GM11168 (cell line): ENCODE data around the gene XYLT1.

Experiments used
- in situ Hi-C: fragments of 300-500 bp; cut with MboI; formaldehyde crosslinking; loops from one replicate; pipeline ENCODE4 v1.12.0; 2022; ENCODE audit warnings: low sequenced_read_pairs; ENCODE audit not compliant: unreplicated experiment

The XYLT1 gene

DNA sequence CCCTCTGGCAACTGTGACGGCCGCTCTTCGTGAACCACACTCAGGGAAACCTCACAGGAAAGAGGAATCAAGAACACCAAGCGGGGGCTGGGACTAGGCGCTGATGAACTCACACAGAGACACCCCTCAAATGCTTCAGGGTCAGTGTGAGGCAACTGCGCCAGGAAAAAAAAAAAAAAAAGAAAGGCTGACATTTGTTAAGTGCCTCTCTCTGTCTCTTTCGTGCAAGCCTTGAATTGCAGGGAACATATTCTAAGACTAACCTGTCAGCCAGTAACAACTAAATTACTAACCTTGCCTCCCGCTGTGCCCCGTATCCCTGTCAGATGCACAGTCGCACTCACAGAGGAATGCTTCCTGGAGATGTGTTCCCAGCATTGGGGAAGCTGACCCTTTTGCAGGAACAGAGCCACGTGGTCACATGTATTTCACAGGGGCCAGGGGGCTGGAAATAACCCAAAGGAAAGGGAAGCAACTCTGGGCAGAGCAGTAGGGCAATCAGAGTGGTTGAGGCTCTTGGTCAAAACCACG lies 247.8 kb downstream of the XYLT1 start:
- in situ Hi-C loops: no loop called here

DNA sequence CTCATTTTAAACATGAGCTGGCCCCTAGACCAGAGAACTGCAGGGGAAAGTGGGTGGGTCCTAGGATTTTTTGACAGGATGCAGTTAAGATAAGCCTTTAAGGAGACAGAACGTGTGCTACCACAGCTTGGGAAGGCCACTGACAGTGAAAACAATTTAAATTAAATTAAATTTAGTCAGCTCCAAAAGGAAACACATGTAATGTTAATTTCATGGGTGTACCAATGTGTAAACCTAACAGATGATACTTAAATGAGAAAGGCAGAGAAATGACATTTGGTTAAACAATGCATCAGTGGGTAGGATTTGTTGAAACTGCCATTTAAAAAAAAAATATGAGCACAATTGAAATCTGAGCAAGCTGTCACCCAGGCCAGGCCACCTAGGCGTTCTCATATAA lies 250.8 kb downstream of the XYLT1 start:
- in situ Hi-C loops: no loop called here

DNA sequence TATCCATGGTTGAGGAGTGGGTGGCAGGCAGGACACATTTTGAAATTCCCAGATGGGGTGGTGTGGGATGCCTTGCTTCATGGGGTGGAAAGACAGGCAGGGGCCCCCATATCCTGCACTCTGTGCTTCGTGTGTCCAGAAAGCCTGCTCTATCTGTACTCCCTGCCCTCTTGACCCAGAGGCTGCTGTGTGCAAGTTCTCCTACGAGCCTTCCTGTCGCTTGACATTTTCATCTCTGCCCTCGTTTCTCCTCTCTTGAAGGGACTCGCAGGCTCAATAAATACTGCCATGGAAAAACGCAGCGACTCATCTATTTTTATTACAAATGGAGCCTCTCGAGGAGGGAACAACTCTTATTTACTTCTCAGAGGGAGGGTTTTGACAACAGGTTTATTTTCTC lies 254.8 kb downstream of the XYLT1 start:
- in situ Hi-C loops: no loop called here

DNA sequence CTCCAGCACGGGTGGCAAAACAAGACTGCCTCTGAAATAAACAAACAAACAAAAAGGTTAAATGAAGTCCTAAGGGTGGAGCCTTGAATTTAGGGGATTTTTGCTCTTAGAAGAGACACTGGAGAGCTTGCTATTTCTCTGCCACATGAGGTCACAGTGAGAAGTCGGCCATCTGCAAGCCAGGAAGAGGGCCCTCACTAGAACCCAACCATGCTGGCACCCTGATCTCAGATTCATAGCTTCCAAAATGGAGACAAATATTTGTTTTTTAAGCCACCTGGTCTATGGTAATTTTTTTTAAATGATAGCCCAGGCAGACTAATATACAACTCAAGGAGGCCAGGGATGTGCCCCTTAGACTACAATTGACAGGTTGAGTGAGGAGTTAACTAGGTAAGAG lies 255.5 kb downstream of the XYLT1 start:
- in situ Hi-C loops: no loop called here

DNA sequence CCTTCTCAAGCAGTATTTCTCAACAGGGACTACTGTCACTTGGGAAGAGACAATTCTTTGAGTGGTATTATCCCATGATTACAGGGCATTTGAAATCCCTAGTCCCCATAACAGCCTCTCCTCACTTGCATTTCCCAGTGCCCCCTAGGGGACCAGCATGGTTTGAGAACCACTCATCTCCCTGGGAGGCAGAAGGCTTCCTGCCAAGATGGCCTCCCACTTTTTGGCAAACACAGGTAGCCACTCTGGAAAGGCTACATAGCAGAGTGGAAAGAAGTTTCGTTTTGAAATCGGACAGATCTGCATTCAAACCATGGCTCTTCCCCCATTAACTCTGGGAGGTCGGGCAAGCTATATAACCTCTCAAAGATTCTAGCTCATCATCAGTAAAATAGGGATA lies 256.8 kb downstream of the XYLT1 start:
- in situ Hi-C loops: no loop called here

DNA sequence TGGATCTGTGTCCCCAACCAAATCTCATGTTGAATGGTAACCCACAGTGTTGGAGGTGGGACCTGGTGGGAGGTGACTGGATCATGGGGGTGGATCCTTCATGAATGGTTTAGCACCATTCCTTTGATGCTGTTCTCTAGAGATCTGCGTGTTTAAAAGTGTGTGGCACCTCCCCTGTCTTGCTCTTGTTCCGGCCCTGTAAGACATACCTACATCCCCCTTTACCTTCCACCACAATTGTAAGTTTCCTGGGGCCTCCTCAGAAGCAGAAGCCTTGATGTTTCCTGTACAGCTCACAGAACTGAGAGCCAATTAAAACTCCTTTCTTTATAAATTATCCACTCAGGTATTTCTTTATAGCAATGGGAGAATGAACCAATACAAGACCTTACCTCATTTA lies 257.7 kb downstream of the XYLT1 start:
- in situ Hi-C loops: no loop called here

DNA sequence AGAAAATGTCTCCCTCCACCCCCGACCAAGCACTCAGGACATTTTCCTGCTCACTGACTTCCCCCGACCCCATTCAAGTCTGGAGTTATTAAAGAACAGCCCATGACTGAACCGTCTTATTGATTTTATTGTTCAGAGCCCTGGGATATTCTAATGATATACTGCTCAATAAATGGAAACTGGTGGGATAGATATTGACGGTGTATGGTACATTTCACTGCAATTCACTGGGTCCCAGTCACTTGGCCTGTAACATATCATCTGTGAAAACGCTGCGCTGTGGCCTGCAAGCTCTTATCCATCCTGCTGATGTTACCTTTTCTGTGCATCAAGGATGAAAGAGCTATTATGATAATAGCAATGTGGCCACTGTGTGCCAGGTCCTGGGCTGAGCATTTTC lies 258.2 kb downstream of the XYLT1 start:
- in situ Hi-C loops: no loop called here

DNA sequence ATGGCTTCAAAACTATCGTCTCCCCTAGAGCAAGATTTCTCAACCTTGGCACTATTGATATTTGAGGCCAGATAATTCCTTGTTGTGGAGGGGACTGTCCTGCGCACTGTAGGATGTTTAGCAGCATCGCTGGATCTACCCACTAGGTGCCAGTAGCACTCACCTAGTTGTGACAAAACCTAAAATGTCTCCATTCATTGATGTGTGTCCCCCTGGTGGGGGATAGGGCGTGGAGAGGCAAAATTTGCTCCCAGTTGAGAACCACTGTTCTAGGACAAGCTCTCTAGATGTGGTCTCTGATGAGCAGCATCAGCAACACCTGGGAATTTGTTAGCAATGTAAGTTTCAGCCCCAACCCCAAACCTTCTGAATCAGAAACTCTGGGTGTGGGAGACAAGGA lies 259.0 kb downstream of the XYLT1 start:
- in situ Hi-C loops: no loop called here

DNA sequence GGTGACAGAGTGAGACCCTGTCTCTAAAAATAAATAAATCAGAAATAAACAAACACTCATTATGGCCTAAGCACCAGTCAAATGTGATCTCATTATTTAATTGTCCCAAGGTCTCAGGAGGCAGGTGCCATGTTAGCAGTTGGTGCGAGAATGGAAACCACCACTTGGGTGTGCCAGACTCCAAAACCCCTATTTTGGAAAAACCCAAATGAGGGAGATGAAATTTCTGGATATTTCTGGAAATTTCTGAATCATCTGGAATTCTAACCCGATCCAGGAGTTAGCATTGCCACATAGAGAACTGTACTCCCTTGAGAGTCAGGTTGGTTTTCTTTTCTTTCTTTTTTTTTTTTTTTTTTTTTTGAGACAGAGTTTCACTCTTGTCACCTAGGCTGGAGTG lies 264.0 kb downstream of the XYLT1 start:
- in situ Hi-C loops: no loop called here

DNA sequence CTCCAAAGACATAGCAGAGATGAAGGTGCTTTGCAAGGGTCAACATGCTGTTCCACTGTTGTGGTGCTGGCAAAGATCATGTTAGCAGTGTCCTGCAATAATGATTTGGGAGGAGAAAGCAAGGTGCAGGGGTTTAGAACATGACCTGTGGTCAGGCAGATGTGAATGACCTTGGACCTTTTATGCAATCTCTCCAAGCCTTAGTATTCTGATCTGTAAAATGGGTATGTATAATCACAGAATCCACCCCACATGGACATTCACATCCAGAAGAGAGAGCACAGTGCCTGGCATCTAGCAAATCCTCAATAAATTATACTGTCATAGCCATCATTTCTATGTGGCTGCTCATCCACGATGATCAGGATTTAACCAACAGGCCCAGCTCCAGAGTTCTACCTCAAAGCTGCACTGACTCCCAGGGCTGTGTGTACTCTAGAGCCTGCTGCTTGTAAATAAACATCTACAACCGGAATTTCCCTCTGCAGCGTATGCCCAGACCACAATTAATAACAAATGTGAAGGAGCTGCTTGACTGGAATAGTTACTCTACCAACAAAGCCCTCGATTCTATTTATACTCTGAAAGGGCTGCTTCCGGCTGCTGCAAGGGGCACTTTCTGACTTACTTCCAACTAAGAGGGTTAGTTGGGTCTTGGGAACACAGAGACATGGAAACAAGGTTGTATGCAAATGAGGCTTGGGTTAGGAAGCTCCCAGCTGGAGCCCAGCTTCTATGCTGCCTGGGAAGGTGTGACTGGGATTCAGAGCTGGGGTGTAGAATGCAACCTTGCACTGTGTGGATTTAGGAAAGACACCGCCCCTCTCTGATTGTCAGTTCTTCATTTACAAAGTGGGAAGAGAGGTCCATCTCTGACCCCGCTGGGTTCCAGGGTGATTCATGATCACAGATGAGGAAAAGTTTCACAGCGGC lies 265.2 kb downstream of the XYLT1 start:
- in situ Hi-C loops: no loop called here

DNA sequence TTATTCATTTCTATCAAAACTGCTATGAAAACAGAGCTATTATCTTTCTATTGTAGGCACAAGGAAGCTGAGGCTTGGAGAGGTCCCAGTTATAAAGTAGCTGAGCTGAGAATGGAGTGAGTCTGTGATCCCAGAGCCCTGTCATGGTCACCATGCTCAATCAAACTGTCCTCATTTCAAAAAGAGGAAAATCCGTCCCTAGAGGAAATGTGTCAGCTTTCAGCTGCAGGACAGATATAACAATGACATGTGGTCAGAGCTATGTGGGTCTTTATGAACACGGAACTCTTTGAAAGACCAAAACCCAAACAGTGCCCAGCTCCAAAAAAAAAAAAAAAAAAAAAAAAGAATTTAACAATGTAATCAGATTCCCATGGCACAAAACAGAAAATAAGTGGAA lies 266.1 kb downstream of the XYLT1 start:
- in situ Hi-C loops: no loop called here

DNA sequence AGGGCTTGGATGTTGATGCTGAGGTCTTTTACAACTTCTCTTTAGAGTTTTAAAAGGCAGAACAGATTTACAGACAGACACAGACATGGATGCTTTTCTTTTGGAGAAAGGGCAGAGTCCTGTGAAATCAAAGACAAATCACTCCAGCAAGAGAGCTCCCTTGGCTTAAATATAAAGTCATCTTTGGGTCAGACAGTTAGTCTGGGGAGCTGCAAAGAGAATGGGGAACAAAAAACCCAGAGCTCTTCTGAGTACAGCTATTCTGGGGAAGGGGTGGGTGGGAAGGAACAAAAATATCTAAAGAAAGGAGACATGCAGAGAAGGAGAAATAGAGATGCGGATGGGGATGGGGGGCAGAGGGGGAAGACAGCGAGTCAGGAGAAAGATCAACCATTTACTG lies 266.6 kb downstream of the XYLT1 start:
- in situ Hi-C loops: no loop called here

DNA sequence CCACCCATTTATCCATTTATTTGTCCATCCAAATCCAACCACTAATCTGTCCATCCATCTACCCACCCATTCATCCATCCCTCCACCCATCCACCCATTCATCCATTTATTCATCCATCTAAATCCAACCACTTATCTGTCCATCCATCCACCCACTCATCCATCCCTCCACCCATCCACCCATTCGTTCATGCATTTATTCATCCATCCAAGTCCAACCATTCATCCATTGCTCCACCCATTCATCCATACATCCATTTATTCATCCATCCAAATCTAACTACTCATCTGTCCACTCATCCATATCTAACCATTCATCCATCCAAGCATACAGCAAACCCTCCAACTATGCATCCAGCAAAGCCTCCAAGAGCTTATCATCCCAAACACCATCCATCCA lies 267.3 kb downstream of the XYLT1 start:
- in situ Hi-C loops: no loop called here

DNA sequence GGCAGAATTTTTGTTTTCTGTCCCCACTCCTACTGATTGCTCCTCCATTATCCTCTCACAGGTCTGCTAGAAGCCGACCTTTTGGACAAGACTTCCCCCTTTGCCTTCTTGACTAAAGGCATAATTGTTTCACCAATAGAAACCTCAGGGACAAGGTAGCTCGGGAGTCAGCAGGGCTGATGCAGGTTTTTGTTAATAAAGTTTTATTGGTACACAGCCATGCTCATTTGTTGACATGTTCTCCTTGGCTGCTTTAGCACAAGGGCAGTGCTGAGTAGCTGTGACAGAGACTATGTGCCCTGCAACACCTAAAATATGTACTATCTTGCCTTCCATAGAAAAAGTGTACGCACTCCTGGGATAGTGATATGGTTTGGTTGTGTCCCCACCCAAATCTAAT lies 271.6 kb downstream of the XYLT1 start:
- in situ Hi-C loops: no loop called here

DNA sequence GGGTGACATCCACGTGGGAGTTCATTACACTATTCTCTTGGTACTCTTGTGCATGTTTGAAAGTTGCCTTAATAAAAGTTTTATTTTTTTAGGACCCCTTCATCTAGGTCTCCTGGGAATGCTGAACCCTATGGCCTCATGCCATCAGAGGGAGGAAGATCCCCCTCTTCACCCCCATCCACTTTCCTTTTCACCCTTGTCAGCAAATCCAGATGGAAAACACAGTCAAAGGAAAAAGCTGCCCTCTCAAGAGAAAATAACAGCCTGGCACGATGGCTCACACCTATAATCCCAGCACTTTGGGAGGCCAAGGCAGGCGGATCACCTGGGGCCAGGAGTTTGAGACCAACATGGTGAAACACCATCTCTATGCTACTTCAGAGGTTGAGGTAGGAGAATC lies 274.2 kb downstream of the XYLT1 start:
- in situ Hi-C loops: no loop called here

DNA sequence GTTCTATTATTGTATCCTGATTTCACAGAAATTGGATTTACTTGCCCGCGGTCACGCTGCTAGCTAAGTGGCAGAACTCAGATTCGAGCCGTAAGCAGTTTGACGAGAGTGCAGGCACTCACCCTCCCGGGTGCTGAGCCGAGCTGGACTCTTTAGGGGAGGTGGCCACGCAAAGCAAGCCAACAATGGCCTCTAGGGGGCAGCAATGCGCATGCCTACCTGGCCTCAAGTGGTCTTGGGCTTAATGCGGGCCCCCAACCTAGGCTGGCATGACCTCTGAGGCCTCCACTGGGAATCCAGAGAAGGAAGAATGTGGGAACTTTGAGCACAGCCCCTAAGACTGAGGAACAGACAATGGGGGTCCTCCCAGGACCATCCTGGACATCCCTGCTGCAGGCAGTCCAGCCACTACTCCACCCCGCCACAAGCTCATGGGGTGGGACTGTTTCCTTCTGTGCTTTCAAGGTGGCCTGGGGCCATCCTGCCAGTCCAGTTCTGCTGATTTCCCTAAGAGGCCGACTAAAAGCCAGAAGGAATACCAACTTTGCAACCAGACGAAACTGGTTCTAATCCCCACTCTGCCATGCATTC lies 276.5 kb downstream of the XYLT1 start:
- in situ Hi-C loops: no loop called here

DNA sequence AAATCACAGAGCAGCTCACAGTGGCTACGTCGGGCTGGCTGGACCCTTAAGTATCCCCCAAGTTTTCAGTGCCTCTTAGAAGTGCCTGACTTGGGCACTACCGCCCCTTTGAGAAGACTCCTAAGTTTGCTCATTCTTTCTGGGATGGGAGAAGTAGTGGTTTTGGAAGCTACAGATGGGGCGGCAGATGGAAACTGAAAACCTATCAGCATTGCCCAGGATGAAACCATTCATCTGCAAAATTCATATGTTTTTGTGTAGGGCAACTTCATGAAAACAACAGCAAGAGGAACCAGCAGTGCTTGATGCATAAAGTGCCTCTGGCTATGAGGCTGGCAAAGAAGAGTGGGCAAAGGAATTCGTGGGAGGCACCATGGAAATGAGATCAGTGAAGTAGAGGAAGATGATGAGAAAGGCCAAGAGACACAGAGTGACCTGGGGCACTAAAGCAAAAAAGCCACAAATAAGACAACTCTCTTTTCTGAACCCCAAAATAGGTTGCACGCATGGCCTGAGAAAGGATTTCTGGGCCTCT lies 277.1 kb downstream of the XYLT1 start:
- in situ Hi-C loops: no loop called here

DNA sequence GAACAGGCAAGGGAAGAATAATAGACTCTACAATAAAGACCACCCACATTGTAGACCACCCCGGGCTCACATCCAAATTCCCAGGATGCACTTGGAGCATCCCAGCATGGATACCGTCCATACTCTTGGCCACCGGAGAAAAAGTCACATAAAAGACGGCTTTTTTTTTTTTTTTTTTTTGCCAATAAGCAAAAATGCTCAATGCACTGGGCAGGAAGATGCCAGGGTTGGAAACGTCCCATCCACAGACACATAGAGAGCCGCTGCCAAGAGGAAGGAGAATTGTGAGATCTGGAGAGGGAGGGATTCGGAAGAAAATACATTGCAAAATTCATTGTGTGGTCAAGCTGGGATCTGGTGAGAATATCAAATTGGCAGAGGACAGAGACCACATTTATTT lies 286.7 kb downstream of the XYLT1 start:
- in situ Hi-C loops: no loop called here

DNA sequence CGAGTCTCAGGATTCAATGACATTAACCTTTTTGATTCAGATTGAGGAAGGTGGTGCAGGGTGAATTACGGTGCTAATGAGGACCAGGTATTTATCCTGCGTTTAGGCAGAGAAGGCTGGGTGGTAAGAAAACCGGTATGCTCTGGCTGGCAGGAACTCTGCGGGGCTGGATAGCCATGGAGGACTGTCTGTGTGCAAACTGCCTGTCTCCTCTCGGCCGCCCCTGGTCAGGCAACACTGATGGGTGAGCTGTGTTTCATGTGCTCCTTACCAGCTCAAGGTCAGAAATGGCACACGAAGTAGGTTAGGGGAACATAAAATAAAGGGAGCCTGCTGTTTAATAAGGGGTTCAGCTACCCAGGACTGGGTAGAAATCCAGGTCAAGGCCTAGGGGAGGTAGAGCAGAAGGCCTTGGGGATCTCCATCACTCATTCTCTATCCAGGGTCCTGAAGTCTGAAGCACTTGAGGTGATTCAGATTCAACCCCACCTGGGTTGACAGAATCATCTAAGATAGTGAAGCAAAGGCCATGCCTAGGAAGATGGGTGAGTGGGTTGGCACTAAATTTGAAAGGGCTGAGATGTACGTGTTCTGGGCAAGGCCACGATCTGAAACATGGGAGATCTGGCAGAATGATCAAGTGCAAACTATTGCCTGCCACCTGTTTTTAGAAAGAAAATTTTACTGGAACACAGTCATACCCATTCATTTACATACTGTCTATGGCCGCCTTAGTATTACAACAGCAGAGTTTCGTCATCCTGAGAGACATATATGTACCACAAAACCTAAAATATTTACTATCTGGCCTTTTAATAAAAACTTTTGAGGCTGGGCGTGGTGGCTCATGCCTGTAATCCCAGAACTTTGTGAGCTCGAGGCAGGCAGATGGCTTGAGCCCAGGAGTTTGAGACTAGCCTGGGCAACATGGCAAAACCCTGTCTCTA lies 292.5 kb downstream of the XYLT1 start:
- in situ Hi-C loops: no loop called here

DNA sequence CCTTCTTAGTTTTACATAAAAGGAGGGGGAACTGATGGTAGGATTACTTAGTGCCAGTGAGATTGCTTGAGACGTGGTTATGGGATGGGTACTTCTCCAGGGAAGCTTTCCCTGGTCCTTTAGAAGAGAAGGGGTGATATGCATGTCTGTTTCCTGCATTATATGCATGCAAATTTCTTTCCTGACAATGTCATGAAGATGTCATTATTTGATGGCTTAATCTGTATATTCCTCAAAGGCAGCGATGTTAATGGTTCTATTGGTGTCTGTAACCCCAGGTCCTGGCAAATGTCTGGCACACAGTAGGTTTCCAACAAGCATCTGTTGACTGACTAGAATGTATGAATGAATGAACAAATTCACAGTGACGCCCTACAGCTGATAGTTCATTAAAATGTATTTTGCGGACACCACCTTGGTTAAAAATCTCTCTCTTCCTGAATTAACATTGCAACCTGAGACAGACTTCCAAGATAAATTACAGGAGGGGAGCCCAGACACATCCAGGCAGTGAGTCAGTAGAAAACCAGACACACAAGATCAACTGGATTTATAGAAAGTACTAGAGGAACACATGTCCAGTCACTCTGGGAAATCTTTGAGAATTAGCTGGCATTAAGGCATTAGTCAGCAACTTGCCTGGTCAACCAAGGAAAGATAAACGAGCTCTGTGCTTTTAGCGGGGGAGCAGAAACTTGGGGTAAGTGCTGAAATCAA lies 293.4 kb downstream of the XYLT1 start:
- in situ Hi-C loops: no loop called here
